PC-9 (cell line): ENCODE results near the gene AGMO. TPM values are rescaled to one million over a fixed set of nuclear protein-coding genes. Genes with fewer than 3 reads are reported as not detected.

Experiments used
- BruUV-seq: library from RNA; stranded (reverse); fragments of 400-500 nt; replicated peaks from 2 replicates; lab custom pipeline; 2021; lab: Mats Ljungman, UMichigan
- CTCF ChIA-PET: fragments of 300-600 bp; sonication (Branson Sonifier 250); formaldehyde crosslinking; loops from one replicate; lab custom pipeline; 2022; ENCODE audit warnings: antibody characterized with exemption; lab: Charles Lee
- POLR2A ChIA-PET: fragments of 300-600 bp; sonication (Branson Sonifier 250); formaldehyde crosslinking; loops from one replicate; lab custom pipeline; 2022; ENCODE audit warnings: antibody characterized with exemption; ENCODE audit not compliant: unreplicated experiment; lab: Charles Lee
- DNase-seq, 2 experiments: peaks; one replicate each; pipeline versions ENCODE4 v3.0.0 to v3.0.0-alpha.2; 2015 to 2022; ENCODE audit warnings: mixed read lengths in 1 of 2
- H2AFZ ChIP-seq: fragments of 200-600 bp; sonication (generic); 2 replicates; pipeline ENCODE4 v1.8.1; 2017; ENCODE audit warnings: antibody characterized with exemption
- H3F3A ChIP-seq: fragments of 200-600 bp; sonication (generic); 2 replicates; pipeline ENCODE4 v1.8.1; 2017; ENCODE audit warnings: antibody characterized with exemption, mild to moderate bottlenecking, low read depth; ENCODE audit not compliant: insufficient read depth
- H3K27ac ChIP-seq: fragments of 200-600 bp; sonication (generic); 2 replicates; pipeline ENCODE4 v1.6.1; 2016; ENCODE audit warnings: mixed run types
- H3K27me3 ChIP-seq: fragments of 200-600 bp; sonication (generic); 2 replicates; pipeline ENCODE4 v1.6.1; 2016; ENCODE audit warnings: low read depth, mixed run types; ENCODE audit not compliant: insufficient read depth
- H3K36me3 ChIP-seq: fragments of 200-600 bp; sonication (generic); 2 replicates; pipeline ENCODE4 v1.6.1; 2016; ENCODE audit warnings: low read depth, mixed run types
- H3K4me1 ChIP-seq: fragments of 200-600 bp; sonication (generic); replicated peaks from 2 replicates; pipeline ENCODE4 v1.6.1; 2016; ENCODE audit warnings: mixed run types; ENCODE audit not compliant: insufficient read depth
- H3K4me2 ChIP-seq: fragments of 200-600 bp; sonication (generic); 2 replicates; pipeline ENCODE4 v1.6.1; 2017; ENCODE audit warnings: mixed run types
- H3K4me3 ChIP-seq: fragments of 200-600 bp; sonication (generic); 2 replicates; pipeline ENCODE4 v1.6.1; 2016; ENCODE audit warnings: mixed run types
- H3K79me2 ChIP-seq: fragments of 200-600 bp; sonication (generic); 2 replicates; pipeline ENCODE4 v1.6.1; 2017; ENCODE audit warnings: low read depth, mixed run types
- H3K9me2 ChIP-seq: fragments of 200-600 bp; sonication (generic); 2 replicates; pipeline ENCODE4 v1.8.1; 2017; ENCODE audit warnings: mild to moderate bottlenecking; ENCODE audit not compliant: insufficient read depth
- H3K9me3 ChIP-seq: fragments of 200-600 bp; sonication (generic); 2 replicates; pipeline ENCODE4 v1.8.1; 2016; ENCODE audit warnings: low read depth; ENCODE audit not compliant: insufficient read depth
- H4K20me1 ChIP-seq: fragments of 200-600 bp; sonication (generic); 2 replicates; pipeline ENCODE4 v1.8.1; 2017; ENCODE audit not compliant: insufficient read depth
- CTCF ChIP-seq: fragments of 200-600 bp; sonication (generic); conservative IDR thresholded peaks from 2 replicates; pipeline ENCODE4 v1.6.1; 2017; ENCODE audit warnings: mixed run types, antibody characterized with exemption, mild to moderate bottlenecking, moderate library complexity
- EZH2 ChIP-seq: fragments of 200-600 bp; sonication (generic); IDR thresholded peaks from 2 replicates; pipeline ENCODE4 v1.8.0; 2017; ENCODE audit warnings: antibody characterized with exemption, low read depth
- intact Hi-C: fragments of 100-400 bp; cut with micrococcal nuclease; formaldehyde crosslinking; loops from one replicate; pipeline ENCODE4 v1.10.0; 2022; ENCODE audit not compliant: unreplicated experiment
- total RNA-seq: library from RNA; stranded (reverse); gene quantifications from 2 replicates; pipeline ENCODE4 v1.2.3, GENCODE V29; 2021

AGMO gene
- total RNA-seq, 1 experiment from 2014 or later = not detected

GRCh38 chr7:15600298-15600697, 38.5 kb upstream of the AGMO start:
- Histone ChIP-seq H3K9me3 (no peaks in the 10 kb centered on the region), H3K27ac (no peak overlapping the region), H3K79me2 (no peaks in the 10 kb centered on the region), H4K20me1 (no peaks in the 10 kb centered on the region), H3K36me3 (no peaks in the 10 kb centered on the region), H3K4me1 (no peaks in the 10 kb centered on the region), H3F3A (no peaks in the 10 kb centered on the region), H3K4me2 (no peak overlapping the region), H3K4me3 (no peak overlapping the region), H3K27me3 (no peaks in the 10 kb centered on the region), H2AFZ (no peak overlapping the region), H3K9me2 (no peaks in the 10 kb centered on the region)
- ChIA-PET CTCF (no interaction called here), POLR2A (no interaction called here)
- intact Hi-C loops = no loop called here
- no TSS peak for BruUV-seq
- DNase-seq = no peak
- no peak for TF ChIP-seq CTCF
- no peak for TF ChIP-seq EZH2

GRCh38 chr7:15594461-15594860, 32.6 kb upstream of the AGMO start:
- Histone ChIP-seq H3K4me1 (no peaks in the 10 kb centered on the region), H3K27ac (no peak overlapping the region), H3K9me3 (no peaks in the 10 kb centered on the region), H3K4me2 (no peak overlapping the region), H3F3A (no peaks in the 10 kb centered on the region), H2AFZ (no peak overlapping the region), H3K79me2 (no peaks in the 10 kb centered on the region), H4K20me1 (no peaks in the 10 kb centered on the region), H3K36me3 (no peaks in the 10 kb centered on the region), H3K9me2 (no peaks in the 10 kb centered on the region), H3K27me3 (no peaks in the 10 kb centered on the region), H3K4me3 (no peak overlapping the region)
- TF ChIP-seq CTCF = no peak
- no peak for TF ChIP-seq EZH2
- BruUV-seq = no TSS peak
- intact Hi-C loops = no loop called here
- DNase-seq = peak in 1 of 2 experiments; percentile 6
- POLR2A ChIA-PET = interaction anchor here (0.6 kb wide), 1 partner anchor 972 kb away, joined by 3 read pairs; no protein-coding TSS in a partner anchor
- CTCF ChIA-PET = no interaction called here

- ChIA-PET CTCF (no interaction called here), POLR2A (no interaction called here)
- no peaks in the 10 kb centered on the region for H3K36me3 ChIP-seq
- H3K4me2 ChIP-seq = no peak overlapping the region
- no peak overlapping the region for H3K4me3 ChIP-seq
- H3F3A ChIP-seq = no peaks in the 10 kb centered on the region
- no peak overlapping the region for H3K27ac ChIP-seq
- H3K9me3 ChIP-seq = no peaks in the 10 kb centered on the region
- TF ChIP-seq CTCF = no peak
- no peak for TF ChIP-seq EZH2
- H3K79me2 ChIP-seq = no peaks in the 10 kb centered on the region
- H3K27me3 ChIP-seq = no peaks in the 10 kb centered on the region
- H3K9me2 ChIP-seq = no peaks in the 10 kb centered on the region
- no peak overlapping the region for H2AFZ ChIP-seq
- no peaks in the 10 kb centered on the region for H4K20me1 ChIP-seq
- DNase-seq = no peak
- no TSS peak for BruUV-seq
- intact Hi-C loops = no loop called here
- H3K4me1 ChIP-seq = no peaks in the 10 kb centered on the region
These were observed 31.6 kb upstream of the AGMO start for GRCh38 chr7:15593382-15593781.
